IMR-90 (cell line): ENCODE measurements around the gene ANK2. TPM values are rescaled to one million over a fixed set of nuclear protein-coding genes. Genes with fewer than 3 reads are reported as not detected.

Source experiments
- ATAC-seq: fragments of 200-7000 bp; cut with Tn5 transposase; 2 replicates; pipeline ENCODE4 v1.9.1; 2020; ENCODE audit warnings: low read depth, mild to moderate bottlenecking, moderate library complexity
- BruUV-seq: library from RNA; stranded (reverse); fragments of 400-500 nt; replicated peaks from 2 replicates; lab custom pipeline; 2021; lab: Mats Ljungman, UMichigan
- CTCF ChIA-PET: fragments of 300-600 bp; formaldehyde crosslinking; extraction: SDS; loops from one replicate; lab custom pipeline; 2021; ENCODE audit warnings: antibody characterized with exemption; lab: Yijun Ruan, JAX
- POLR2A ChIA-PET: fragments of 300-600 bp; sonication (Branson Sonifier 250); formaldehyde crosslinking; loops from one replicate; lab custom pipeline; 2022; ENCODE audit warnings: antibody characterized with exemption; ENCODE audit not compliant: unreplicated experiment; lab: Charles Lee
- DNase-seq: peaks from one replicate; pipeline ENCODE4 v3.0.0; 2013
- H2AFZ ChIP-seq: replicated peaks from 2 replicates; pipeline ENCODE3; 2013; ENCODE audit warnings: low read length, mild to moderate bottlenecking; ENCODE audit not compliant: poor library complexity
- H2AK5ac ChIP-seq: 2 replicates; pipeline ENCODE4 v1.6.1; 2013; ENCODE audit warnings: low read depth, low read length, inconsistent platforms
- H2AK9ac ChIP-seq: replicated peaks from 2 replicates; pipeline ENCODE3; 2013; ENCODE audit warnings: mild to moderate bottlenecking, low read depth, low read length, moderate library complexity; ENCODE audit not compliant: poor library complexity
- H2BK120ac ChIP-seq: 2 replicates; pipeline ENCODE4 v1.6.1; 2013; ENCODE audit warnings: low read depth, low read length, inconsistent platforms
- H2BK15ac ChIP-seq: 3 replicates; pipeline ENCODE4 v1.6.1; 2013; ENCODE audit warnings: low read depth, low read length, inconsistent platforms
- H2BK20ac ChIP-seq: 2 replicates; pipeline ENCODE4 v1.6.1; 2013; ENCODE audit warnings: low read depth, mild to moderate bottlenecking, inconsistent platforms, low read length, moderate library complexity
- H2BK5ac ChIP-seq: 2 replicates; pipeline ENCODE4 v1.6.1; 2013; ENCODE audit warnings: mild to moderate bottlenecking, low read depth, low read length, inconsistent platforms; ENCODE audit not compliant: poor library complexity, severe bottlenecking
- H3K14ac ChIP-seq: replicated peaks from 2 replicates; pipeline ENCODE4 v1.6.1; 2013; ENCODE audit warnings: low read depth, low read length, inconsistent platforms
- H3K18ac ChIP-seq: 2 replicates; pipeline ENCODE4 v1.6.1; 2013; ENCODE audit warnings: low read depth, low read length, control low read depth
- H3K23ac ChIP-seq: 2 replicates; pipeline ENCODE4 v1.6.1; 2013; ENCODE audit warnings: low read depth, low read length, inconsistent platforms
- H3K27ac ChIP-seq: 2 replicates; pipeline ENCODE4 v1.5.1; 2013; ENCODE audit warnings: mild to moderate bottlenecking, control low read depth, low read length; ENCODE audit not compliant: insufficient read depth
- H3K27me3 ChIP-seq: 2 replicates; pipeline ENCODE4 v1.6.1; 2013; ENCODE audit warnings: low read length; ENCODE audit not compliant: control insufficient read depth, insufficient read depth
- H3K36me3 ChIP-seq: 2 replicates; pipeline ENCODE4 v1.6.1; 2013; ENCODE audit warnings: low read length, mixed read lengths; ENCODE audit not compliant: control insufficient read depth, insufficient read depth
- H3K4ac ChIP-seq: 2 replicates; pipeline ENCODE4 v1.6.1; 2013; ENCODE audit warnings: low read depth, low read length, inconsistent platforms
- H3K4me1 ChIP-seq: 2 replicates; pipeline ENCODE4 v1.6.1; 2013; ENCODE audit warnings: low read length, mixed read lengths; ENCODE audit not compliant: control insufficient read depth, insufficient read depth
- H3K4me2 ChIP-seq: 2 replicates; pipeline ENCODE4 v1.6.1; 2013; ENCODE audit warnings: low read depth, mild to moderate bottlenecking, control low read depth, low read length, moderate library complexity
- H3K4me3 ChIP-seq: 2 replicates; pipeline ENCODE4 v1.5.1; 2013; ENCODE audit warnings: low read depth, mild to moderate bottlenecking, control low read depth, low read length, moderate library complexity; ENCODE audit not compliant: insufficient read depth
- H3K56ac ChIP-seq: 2 replicates; pipeline ENCODE4 v1.6.1; 2013; ENCODE audit warnings: low read length, inconsistent platforms; ENCODE audit not compliant: insufficient read depth; ENCODE audit errors: extremely low read depth
- H3K79me1 ChIP-seq, 2 experiments: 2 replicates each; pipeline ENCODE4 v1.6.1; 2013; ENCODE audit warnings: low read length in 2 of 2, inconsistent platforms in 1 of 2, low read depth in 1 of 2
- H3K9ac ChIP-seq: 2 replicates; pipeline ENCODE4 v1.6.1; 2013; ENCODE audit warnings: low read depth, low read length, control low read depth
- H3K9me1 ChIP-seq: 2 replicates; pipeline ENCODE4 v1.6.1; 2013; ENCODE audit warnings: low read length, inconsistent platforms; ENCODE audit not compliant: insufficient read depth
- H3K9me3 ChIP-seq: 2 replicates; pipeline ENCODE4 v1.6.1; 2013; ENCODE audit warnings: low read length; ENCODE audit not compliant: control insufficient read depth, insufficient read depth
- H4K20me1 ChIP-seq: 2 replicates; pipeline ENCODE4 v1.6.1; 2013; ENCODE audit warnings: low read length, inconsistent platforms; ENCODE audit not compliant: insufficient read depth
- H4K5ac ChIP-seq: 2 replicates; pipeline ENCODE4 v1.6.1; 2013; ENCODE audit warnings: mild to moderate bottlenecking, low read depth, low read length, control low read depth
- H4K8ac ChIP-seq, 2 experiments: 2 replicates each; pipeline ENCODE4 v1.6.1; 2013; ENCODE audit warnings: low read depth in 2 of 2, low read length in 2 of 2, control low read depth in 1 of 2, inconsistent platforms in 1 of 2
- H4K91ac ChIP-seq: 2 replicates; pipeline ENCODE4 v1.6.1; 2013; ENCODE audit warnings: low read depth, low read length, inconsistent platforms; ENCODE audit not compliant: insufficient read depth
- FOS ChIP-seq: fragments of 150-350 bp; IDR thresholded peaks from 2 replicates; pipeline ENCODE4 v1.6.1; 2016; ENCODE audit warnings: low read depth, low read length
- MXI1 ChIP-seq: IDR thresholded peaks from 2 replicates; pipeline ENCODE4 v1.6.1; 2012; ENCODE audit warnings: low read depth, mild to moderate bottlenecking, low read length, moderate library complexity, borderline replicate concordance
- POLR2A ChIP-seq: IDR thresholded peaks from 2 replicates; pipeline ENCODE4 v1.6.1; 2012; ENCODE audit warnings: mild to moderate bottlenecking, low read depth, low read length
- RCOR1 ChIP-seq: IDR thresholded peaks from 2 replicates; pipeline ENCODE4 v1.6.1; 2012; ENCODE audit warnings: mild to moderate bottlenecking, low read length, improper control_type of control experiment; ENCODE audit not compliant: insufficient replicate concordance
- WGBS, 2 experiments: methylation state at CpG; one replicate each; pipeline versions ENCODE4 v1.1.5 to v1.1.7; 2013; ENCODE audit warnings: missing lambda C conversion rate in 2 of 2; ENCODE audit not compliant: insufficient read length in 1 of 2; ENCODE audit errors: extremely low coverage in 2 of 2; 5-methylcytosine and 5-hydroxymethylcytosine counted together
- dilution Hi-C: fragments of 300-500 bp; cut with HindIII; formaldehyde crosslinking; loops from one replicate; pipeline ENCODE4 v1.14.3; 2018; ENCODE audit warnings: low sequenced_read_pairs; ENCODE audit not compliant: unreplicated experiment
- in situ Hi-C: fragments of 300-500 bp; cut with MboI; formaldehyde crosslinking; loops from 3 replicates; pipeline ENCODE4 v1.14.3; 2019; ENCODE audit warnings: low sequenced_read_pairs, inconsistent platforms, mixed read lengths
- intact Hi-C: fragments of 100-400 bp; cut with micrococcal nuclease; formaldehyde crosslinking; loops from 2 replicates; pipeline ENCODE4 v1.10.0; 2022
- polyA plus RNA-seq, 3 experiments: library from polyadenylated mRNA; depleted of rRNA; stranded (reverse); fragments of >200 nt; gene quantifications; 2 replicates each; pipeline ENCODE4 v1.2.3, GENCODE V29; 2012; ENCODE audit warnings: low replicate concordance in 1 of 3
- total RNA-seq: library from RNA; depleted of rRNA; stranded (reverse); fragments of >200 nt; gene quantifications from 2 replicates; pipeline ENCODE4 v1.2.3, GENCODE V29; 2012

Gene ANK2
- total and polyA plus RNA-seq, 2 of the 4 experiments (the other 2 are of a cell fraction): 0.82 to 6.6 TPM

- H3K27me3 ChIP-seq: peaks cover under 1% of the 10 kb centered on the region
- no peak overlapping the region for H2AFZ ChIP-seq
- H3K9me1 ChIP-seq: no peaks in the 10 kb centered on the region
- H4K20me1 ChIP-seq: no peaks in the 10 kb centered on the region
- DNase-seq: no peak
- no peak overlapping the region for H3K18ac ChIP-seq
- no peak overlapping the region for H3K4me2 ChIP-seq
- H3K9ac ChIP-seq: no peak overlapping the region
- intact Hi-C loops: no loop called here
- H3K79me1 ChIP-seq: no peaks in the 10 kb centered on the region
- H2BK120ac ChIP-seq: no peak overlapping the region
- no peak overlapping the region for H4K5ac ChIP-seq
- no peak overlapping the region for H2AK9ac ChIP-seq
- TF ChIP-seq RCOR1: no peak
- no peak for TF ChIP-seq MXI1
- TF ChIP-seq FOS: no peak
- TF ChIP-seq POLR2A: no peak
- ChIA-PET CTCF (interaction anchor here (1.0 kb wide), 1 partner anchor 12 kb away, joined by 3 read pairs; no protein-coding TSS in a partner anchor), POLR2A (no interaction called here)
- H2AK5ac ChIP-seq: no peak overlapping the region
- H3K14ac ChIP-seq: no peak overlapping the region
- H2BK20ac ChIP-seq: no peak overlapping the region
- no peak overlapping the region for H2BK5ac ChIP-seq
- no peaks in the 10 kb centered on the region for H3K36me3 ChIP-seq
- H3K23ac ChIP-seq: no peak overlapping the region
- no peaks in the 10 kb centered on the region for H3K9me3 ChIP-seq
- no CpG with 5 or more reads among the region's 3 CpGs for WGBS, 2 experiments
- H3K27ac ChIP-seq: no peak overlapping the region
- no peak overlapping the region for H3K56ac ChIP-seq
- no peak overlapping the region for H3K4me3 ChIP-seq
- H3K4ac ChIP-seq: no peak overlapping the region
- no peak overlapping the region for H4K8ac ChIP-seq
- no peaks in the 10 kb centered on the region for H3K4me1 ChIP-seq
- no peak overlapping the region for H2BK15ac ChIP-seq
- no TSS peak for BruUV-seq
- dilution Hi-C loops: no loop called here
- ATAC-seq: no peak
- H4K91ac ChIP-seq: no peak overlapping the region
- in situ Hi-C loops: no loop called here
These were observed 67.9 kb downstream of the ANK2 start for GRCh38 chr4:113117358-113117702.
